KOPT-K1 (cell line): ENCODE results near the gene ANXA8.

ENCODE experiments used
- H3K27ac ChIP-seq: fragments of 200-600 bp; sonication (generic); 2 replicates; pipeline ENCODE4 v1.5.1; 2016; ENCODE audit warnings: antibody characterized with exemption, mild to moderate bottlenecking, low read depth, low read length; ENCODE audit not compliant: poor library complexity, severe bottlenecking
- H3K36me3 ChIP-seq: fragments of 200-600 bp; sonication (generic); 2 replicates; pipeline ENCODE4 v1.5.1; 2017; ENCODE audit warnings: antibody characterized with exemption, mild to moderate bottlenecking, low read length, moderate library complexity; ENCODE audit not compliant: insufficient read depth
- H3K9me3 ChIP-seq: fragments of 200-600 bp; sonication (generic); 2 replicates; pipeline ENCODE4 v1.5.1; 2017; ENCODE audit warnings: antibody characterized with exemption, low read length, mild to moderate bottlenecking; ENCODE audit not compliant: insufficient read depth, poor library complexity, severe bottlenecking

ANXA8 gene

GRCh38 chr10:47454780-47455058 is 29.2 kb downstream of the ANXA8 start:
- no peak overlapping the region for H3K27ac ChIP-seq
- H3K36me3 ChIP-seq = no peaks in the 10 kb centered on the region
- H3K9me3 ChIP-seq = no peaks in the 10 kb centered on the region

- H3K36me3 ChIP-seq = no peaks in the 10 kb centered on the region
- H3K27ac ChIP-seq = no peak overlapping the region
- H3K9me3 ChIP-seq = no peaks in the 10 kb centered on the region
Measured at GRCh38 chr10:47454008-47454779, 29.7 kb downstream of the ANXA8 start.

- Histone ChIP-seq H3K9me3 (no peaks in the 10 kb centered on the region), H3K36me3 (no peaks in the 10 kb centered on the region), H3K27ac (no peak overlapping the region)
Measured at GRCh38 chr10:47453141-47454007, 30.5 kb downstream of the ANXA8 start.

DNA sequence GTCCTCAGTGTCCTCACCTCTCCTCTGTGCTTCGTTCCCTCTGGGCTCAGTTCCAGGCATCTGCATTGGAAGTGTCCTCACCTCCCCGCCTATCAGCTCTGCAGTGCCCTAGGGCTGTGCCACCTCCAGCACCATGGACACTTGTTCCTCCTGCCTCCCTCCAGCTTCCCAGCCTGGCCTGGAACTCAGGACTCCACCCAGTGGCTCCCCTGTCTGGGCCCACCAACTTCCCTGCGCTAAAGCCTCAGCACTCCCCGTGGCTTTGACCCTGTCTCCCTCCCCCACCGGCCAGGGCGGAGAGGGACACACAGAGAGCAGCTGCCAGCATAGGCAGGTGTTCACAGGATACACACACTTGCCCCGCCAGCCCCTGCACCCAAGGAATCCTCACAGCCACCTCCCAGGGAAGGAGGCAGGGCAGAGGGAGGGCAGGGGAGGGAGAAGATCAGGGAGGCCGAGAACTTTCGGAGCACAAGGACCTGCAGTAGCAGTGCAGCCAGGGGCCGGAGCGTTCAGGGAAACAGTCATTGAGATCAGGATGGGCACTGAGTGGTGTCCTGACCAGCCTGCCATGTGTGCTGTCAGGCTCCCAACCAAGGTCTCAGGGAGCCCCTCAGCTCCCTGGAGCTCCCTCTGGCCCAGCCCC is 31.3 kb downstream of the ANXA8 start:
- no peaks in the 10 kb centered on the region for H3K36me3 ChIP-seq
- H3K27ac ChIP-seq = no peak overlapping the region
- no peaks in the 10 kb centered on the region for H3K9me3 ChIP-seq

DNA sequence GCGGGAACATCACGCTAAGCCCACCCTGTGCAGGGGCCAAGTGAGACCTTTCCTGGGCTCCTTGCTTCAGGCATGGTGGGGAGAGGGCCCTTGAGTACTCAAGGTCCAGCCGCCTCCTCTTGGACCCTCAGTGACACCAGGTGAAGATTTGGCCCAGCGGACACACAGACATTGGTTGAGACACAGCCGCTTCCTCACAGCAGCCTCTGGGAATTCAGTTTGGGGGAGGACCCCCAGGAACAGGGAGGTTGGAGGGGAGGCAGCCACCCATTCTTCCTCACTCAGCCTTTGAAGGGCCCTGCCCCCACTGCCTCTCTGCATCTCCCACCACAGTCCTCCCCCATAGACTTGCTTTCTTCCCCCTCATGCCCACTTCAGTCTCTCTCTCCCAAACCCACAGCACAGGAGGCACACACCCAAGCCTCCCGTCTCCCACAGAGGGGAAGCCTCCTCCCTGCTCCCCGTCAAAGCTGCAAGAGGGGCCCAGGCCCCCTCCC is 31.9 kb downstream of the ANXA8 start:
- Histone ChIP-seq H3K9me3 (no peaks in the 10 kb centered on the region), H3K27ac (no peak overlapping the region), H3K36me3 (no peaks in the 10 kb centered on the region)

DNA sequence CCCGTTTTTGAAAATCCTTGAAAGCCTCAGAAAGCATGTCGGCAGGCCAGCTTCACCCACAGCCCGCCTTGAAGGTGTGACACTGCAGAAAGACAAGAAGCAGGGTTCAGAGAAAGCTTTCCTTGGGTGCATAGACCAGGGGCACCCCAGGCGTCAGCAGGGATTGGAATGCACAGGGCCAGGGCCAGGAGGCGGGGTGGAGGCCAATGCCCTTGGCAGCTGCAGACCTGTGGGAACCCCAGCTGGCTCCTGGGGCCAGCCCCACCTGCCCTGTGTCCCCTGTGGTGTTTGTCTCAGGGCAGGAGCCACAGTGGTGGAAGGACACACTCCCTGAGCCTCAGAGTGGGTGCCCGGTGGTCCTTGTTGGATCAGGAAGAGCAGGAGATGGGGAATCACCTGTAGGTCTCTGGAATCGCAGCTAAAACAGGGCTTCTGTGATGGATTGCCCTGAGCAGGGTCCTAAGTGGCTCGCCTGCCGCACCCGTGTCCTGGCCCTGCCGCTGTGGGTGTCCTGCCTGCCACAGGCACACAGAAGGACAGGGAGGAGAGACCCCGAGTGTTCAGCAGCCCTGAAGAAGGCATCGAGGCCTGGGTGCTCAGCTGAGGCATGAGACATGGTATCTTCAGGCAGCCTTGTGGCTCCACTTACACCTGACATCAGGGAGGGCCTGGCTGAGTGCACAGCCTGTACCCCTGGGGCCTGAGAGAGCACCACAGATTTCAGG is 32.5 kb downstream of the ANXA8 start:
- H3K9me3 ChIP-seq = peaks cover 1% of the 10 kb centered on the region

GRCh38 chr10:47450442-47450841 is 33.5 kb downstream of the ANXA8 start:
- Histone ChIP-seq H3K27ac (no peak overlapping the region), H3K36me3 (no peaks in the 10 kb centered on the region), H3K9me3 (peaks cover 11% of the 10 kb centered on the region)

More for the DNA sequence above, 32.5 kb downstream of the ANXA8 start:
- Histone ChIP-seq H3K36me3 (no peaks in the 10 kb centered on the region), H3K27ac (no peak overlapping the region)

DNA sequence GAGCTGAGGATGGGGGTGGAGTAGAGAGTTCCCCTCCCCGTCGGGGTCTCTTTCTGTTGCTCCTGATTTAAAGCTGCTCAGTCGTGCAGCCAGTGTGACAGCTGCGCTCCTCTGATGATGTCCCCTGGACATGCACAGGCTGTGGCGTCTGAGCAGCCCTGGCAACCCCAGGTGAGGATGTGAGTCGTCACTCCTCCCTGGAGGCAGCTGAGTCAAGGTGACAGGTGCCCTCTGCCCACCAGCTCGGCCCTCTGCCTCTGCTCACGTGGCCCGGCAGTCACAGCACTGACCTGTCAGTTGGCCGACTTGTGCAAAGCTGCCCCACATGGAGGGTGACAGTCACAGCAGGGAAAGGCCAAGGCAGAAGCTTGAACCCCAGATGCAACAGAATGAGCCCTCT is 33.9 kb downstream of the ANXA8 start:
- Histone ChIP-seq H3K36me3 (no peaks in the 10 kb centered on the region), H3K9me3 (peaks cover 14% of the 10 kb centered on the region), H3K27ac (no peak overlapping the region)

DNA sequence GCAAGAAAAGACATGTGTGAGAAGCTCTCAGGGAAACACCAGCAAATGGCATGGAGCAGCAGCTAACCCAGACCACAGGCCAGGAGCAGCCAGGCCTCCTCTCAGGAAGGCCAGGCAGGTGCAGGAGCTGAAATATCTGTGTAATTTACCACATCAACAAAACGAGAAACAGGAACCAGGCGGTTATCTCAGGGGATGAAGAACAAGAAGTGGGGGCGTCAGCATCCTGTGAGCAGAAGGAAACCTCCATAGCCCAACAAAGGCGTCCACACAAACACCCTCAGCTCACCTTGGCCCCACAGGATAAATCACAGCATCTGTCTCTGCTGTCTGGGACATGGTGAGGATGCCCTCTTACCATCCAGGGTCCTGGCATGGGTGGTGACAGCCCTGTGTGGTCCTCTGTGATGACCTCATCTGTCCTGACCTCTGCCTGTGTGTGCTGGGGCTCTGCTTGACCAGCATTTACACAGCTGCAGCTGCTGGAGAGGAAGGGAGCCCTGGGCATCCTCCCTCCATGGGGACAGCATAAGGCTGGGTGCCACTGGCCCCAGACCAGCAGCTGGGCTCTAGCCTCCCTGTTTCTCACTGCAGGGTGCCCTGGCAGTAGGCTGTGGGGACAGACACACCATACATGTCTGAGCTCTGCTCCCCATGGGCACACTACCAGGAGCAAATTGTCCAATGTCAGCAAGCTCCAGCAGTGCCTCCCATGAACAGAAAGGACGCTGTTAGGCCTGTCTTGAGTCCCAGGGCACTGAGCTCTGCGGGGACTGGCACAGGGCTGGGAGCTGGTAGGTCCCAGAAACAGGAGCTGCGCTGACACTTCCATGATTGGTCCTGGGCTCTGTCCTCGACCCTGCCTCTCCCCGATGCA is 34.6 kb downstream of the ANXA8 start:
- Histone ChIP-seq H3K9me3 (peaks cover 15% of the 10 kb centered on the region), H3K27ac (no peak overlapping the region), H3K36me3 (no peaks in the 10 kb centered on the region)

GRCh38 chr10:47447705-47448104 is 36.2 kb downstream of the ANXA8 start:
- H3K9me3 ChIP-seq = peaks cover 15% of the 10 kb centered on the region
- no peaks in the 10 kb centered on the region for H3K36me3 ChIP-seq
- H3K27ac ChIP-seq = no peak overlapping the region

GRCh38 chr10:47447209-47447608 is 36.7 kb downstream of the ANXA8 start:
- Histone ChIP-seq H3K27ac (no peak overlapping the region), H3K9me3 (peaks cover 15% of the 10 kb centered on the region), H3K36me3 (no peaks in the 10 kb centered on the region)

DNA sequence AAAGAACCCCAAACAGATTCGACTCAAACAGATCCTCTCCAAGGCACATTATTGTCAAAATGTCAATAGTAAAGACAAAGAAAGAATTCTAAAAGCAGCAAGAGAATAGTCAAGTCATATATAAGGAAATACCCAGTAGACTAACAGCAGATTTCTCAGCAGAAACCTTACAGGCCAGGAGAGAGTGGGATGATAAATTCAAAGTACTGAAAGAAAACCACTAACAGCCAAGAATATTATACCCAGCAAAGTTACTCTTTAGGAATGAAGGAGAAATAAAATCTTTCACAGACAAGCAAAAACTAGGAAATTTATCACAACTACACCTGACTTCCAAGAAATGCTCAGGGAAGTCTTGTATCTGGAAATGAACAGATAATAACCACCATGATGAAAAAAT is 38.2 kb downstream of the ANXA8 start:
- H3K27ac ChIP-seq = no peak overlapping the region
- H3K9me3 ChIP-seq = peaks cover 15% of the 10 kb centered on the region

DNA sequence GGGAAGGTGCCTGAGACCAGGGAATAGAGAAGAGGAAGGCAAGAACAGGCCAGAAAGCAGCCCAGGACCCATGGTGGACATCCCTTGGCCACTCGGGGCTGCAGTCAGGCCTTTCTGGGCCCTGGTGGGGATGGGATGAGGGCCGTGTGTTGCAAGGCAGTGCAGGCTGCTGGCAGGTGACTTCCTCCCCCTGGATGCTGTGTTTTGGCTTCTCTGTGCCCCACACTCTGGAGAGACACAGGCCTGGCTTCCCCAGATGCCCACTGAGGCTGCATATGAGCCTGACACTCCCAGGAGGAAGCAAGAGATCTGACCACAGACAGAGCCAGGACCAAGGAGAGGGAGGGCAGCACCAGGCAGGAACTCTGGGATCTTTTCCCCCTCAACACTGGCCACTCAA is 39.9 kb downstream of the ANXA8 start:
- Histone ChIP-seq H3K9me3 (peaks cover 15% of the 10 kb centered on the region), H3K36me3 (no peaks in the 10 kb centered on the region), H3K27ac (no peak overlapping the region)

More for the DNA sequence above, 38.2 kb downstream of the ANXA8 start:
- H3K36me3 ChIP-seq = no peaks in the 10 kb centered on the region

GRCh38 chr10:47443145-47443544 is 40.8 kb downstream of the ANXA8 start:
- no peak overlapping the region for H3K27ac ChIP-seq
- peaks cover 15% of the 10 kb centered on the region for H3K9me3 ChIP-seq
- no peaks in the 10 kb centered on the region for H3K36me3 ChIP-seq
